RWPE1 (cell line): Measurements from ENCODE around the gene GGCT.

Source experiments
- CTCF ChIA-PET: fragments of 350-600 bp; sonication (Branson Sonifier 250); formaldehyde crosslinking; extraction: SDS; loops from one replicate; lab custom pipeline; 2021; lab: Yijun Ruan, JAX
- POLR2A ChIA-PET: fragments of 400-600 bp; formaldehyde crosslinking; extraction: SDS; loops from one replicate; lab custom pipeline; 2020; ENCODE audit warnings: antibody characterized with exemption; ENCODE audit not compliant: low non-redundant PET; lab: Yijun Ruan, JAX
- DNase-seq: peaks from one replicate; pipeline ENCODE4 v3.0.0; 2012; ENCODE audit warnings: low spot score
- H3K27ac ChIP-seq: fragments of 450-650 bp; 2 replicates; pipeline ENCODE4 v1.5.1; 2017
- TF ChIP-seq, protein P1 (sequence below): fragments of 450-650 bp; conservative IDR thresholded peaks from 2 replicates; pipeline ENCODE4 v1.5.1; 2017; ENCODE audit warnings: low read depth, mild to moderate bottlenecking

Gene GGCT

GRCh38 chr7:30475580-30475979 is 29.0 kb downstream of the GGCT start:
- TF ChIP-seq, protein P1, sequence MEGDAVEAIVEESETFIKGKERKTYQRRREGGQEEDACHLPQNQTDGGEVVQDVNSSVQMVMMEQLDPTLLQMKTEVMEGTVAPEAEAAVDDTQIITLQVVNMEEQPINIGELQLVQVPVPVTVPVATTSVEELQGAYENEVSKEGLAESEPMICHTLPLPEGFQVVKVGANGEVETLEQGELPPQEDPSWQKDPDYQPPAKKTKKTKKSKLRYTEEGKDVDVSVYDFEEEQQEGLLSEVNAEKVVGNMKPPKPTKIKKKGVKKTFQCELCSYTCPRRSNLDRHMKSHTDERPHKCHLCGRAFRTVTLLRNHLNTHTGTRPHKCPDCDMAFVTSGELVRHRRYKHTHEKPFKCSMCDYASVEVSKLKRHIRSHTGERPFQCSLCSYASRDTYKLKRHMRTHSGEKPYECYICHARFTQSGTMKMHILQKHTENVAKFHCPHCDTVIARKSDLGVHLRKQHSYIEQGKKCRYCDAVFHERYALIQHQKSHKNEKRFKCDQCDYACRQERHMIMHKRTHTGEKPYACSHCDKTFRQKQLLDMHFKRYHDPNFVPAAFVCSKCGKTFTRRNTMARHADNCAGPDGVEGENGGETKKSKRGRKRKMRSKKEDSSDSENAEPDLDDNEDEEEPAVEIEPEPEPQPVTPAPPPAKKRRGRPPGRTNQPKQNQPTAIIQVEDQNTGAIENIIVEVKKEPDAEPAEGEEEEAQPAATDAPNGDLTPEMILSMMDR = no peak
- CTCF ChIA-PET = no interaction called here
- no peak overlapping the region for H3K27ac ChIP-seq

GRCh38 chr7:30474893-30475292 is 29.7 kb downstream of the GGCT start:
- POLR2A ChIA-PET = no interaction called here
- DNase-seq = no peak
- H3K27ac ChIP-seq = no peak overlapping the region
- CTCF ChIA-PET = no interaction called here
- TF ChIP-seq, protein P1 = no peak

More at GRCh38 chr7:30475580-30475979, 29.0 kb downstream of the GGCT start:
- POLR2A ChIA-PET = no interaction called here
- no peak for DNase-seq

DNA sequence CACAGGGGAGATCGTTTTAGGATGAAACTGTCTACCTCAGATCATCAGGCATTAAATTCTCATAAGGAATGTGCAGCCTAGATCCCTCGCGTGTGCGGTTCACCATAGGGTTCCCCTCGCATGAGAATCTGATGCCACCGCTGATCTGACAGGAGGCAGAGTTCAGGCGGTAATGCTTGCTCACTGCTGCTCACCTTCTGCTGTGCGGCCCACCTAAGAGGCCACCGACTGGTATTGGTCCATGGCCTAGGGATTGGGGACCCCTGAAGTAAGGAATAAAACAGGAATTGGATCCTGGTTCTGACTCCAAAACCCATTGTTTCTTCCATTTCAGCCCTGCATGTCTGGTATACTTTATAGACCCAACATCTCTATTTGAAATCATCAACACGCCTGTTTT is 30.1 kb downstream of the GGCT start:
- CTCF ChIA-PET = no interaction called here
- TF ChIP-seq, protein P1 = no peak
- no peak overlapping the region for H3K27ac ChIP-seq
- no peak for DNase-seq
- POLR2A ChIA-PET = no interaction called here

- no peak for DNase-seq
- H3K27ac ChIP-seq = no peak overlapping the region
- TF ChIP-seq, protein P1 = no peak
- ChIA-PET CTCF (no interaction called here), POLR2A (no interaction called here)
Measured at GRCh38 chr7:30473903-30474302, 30.7 kb downstream of the GGCT start.

DNA sequence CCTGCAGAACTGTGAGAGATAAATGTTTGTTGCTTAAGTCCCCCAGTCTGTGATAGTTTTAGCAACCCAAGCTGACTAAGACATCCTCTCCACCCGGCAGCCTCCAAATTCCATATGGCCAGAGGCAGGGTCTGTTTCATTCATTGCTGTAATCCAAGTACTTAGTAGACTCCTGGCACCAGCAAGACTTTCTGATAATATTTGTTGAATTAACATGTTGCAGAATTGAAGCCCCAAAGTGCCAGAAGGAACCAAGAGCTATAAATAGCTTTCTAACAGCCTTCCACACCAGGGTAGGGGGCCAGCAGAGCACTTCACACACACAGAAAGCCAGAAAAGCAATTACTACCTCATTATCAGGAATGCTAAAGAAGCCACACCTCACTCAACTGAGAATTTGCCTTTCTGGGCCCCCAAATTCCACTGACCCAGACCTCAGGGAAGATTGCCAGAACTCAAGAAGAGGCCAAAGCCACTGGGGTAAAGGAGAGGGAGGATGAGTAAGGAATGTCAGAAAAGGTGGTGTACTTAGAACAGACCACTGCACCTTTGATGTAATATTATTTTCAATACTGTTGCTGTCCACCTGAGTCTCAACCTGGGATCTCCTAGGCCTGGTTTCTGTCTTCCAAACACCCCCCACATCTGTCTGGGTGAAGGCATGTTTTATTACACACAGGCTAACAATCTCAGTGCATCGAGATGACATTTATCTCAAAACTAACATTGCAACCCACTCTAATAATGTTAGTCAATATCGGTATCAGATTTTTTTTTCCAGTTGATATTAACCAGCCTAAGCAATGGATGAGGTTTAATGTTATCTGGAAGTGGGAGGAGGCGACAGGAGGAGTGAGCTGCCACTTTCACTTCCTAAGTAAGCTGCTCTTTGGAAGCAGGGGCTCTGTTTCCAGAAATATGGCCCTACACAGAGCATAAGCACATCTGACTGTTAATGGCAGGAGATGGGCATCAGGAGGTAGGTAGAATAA is 31.5 kb downstream of the GGCT start:
- POLR2A ChIA-PET = no interaction called here
- TF ChIP-seq, protein P1 = no peak
- no peak for DNase-seq
- CTCF ChIA-PET = interaction anchor here (0.6 kb wide), 1 partner anchor 9 kb away, joined by 3 read pairs; no protein-coding TSS in a partner anchor
- H3K27ac ChIP-seq = no peak overlapping the region

GRCh38 chr7:30472081-30472783 is 32.4 kb downstream of the GGCT start:
- no peak for DNase-seq
- TF ChIP-seq, protein P1 = no peak
- CTCF ChIA-PET = interaction anchor here (0.6 kb wide), 1 partner anchor 8 kb away, joined by 3 read pairs; no protein-coding TSS in a partner anchor
- POLR2A ChIA-PET = no interaction called here
- no peak overlapping the region for H3K27ac ChIP-seq
